GM20431 (cell line): ENCODE results near the gene PGR.

Experiments used
- in situ Hi-C: fragments of 300-500 bp; cut with MseI, MboI; formaldehyde crosslinking; loops from one replicate; pipeline ENCODE4 v1.15.0; 2020; ENCODE audit warnings: low sequenced_read_pairs; ENCODE audit not compliant: unreplicated experiment

PGR gene

GRCh38 chr11:101129203-101129943, at the start of gene PGR:
PGR (minus strand) TSS chr11:101129813; CDS start chr11:101129070, 743 bp downstream.
- in situ Hi-C loops: no loop called here

GRCh38 chr11:101176381-101176780, 46.8 kb upstream of the PGR start:
- in situ Hi-C loops: no loop called here

GRCh38 chr11:101169944-101170343, 40.3 kb upstream of the PGR start:
- in situ Hi-C loops: no loop called here

GRCh38 chr11:101166038-101166437, 36.4 kb upstream of the PGR start:
- in situ Hi-C loops: no loop called here

GRCh38 chr11:101158119-101158518, 28.5 kb upstream of the PGR start:
- in situ Hi-C loops: no loop called here

GRCh38 chr11:101138245-101138930, 8.8 kb upstream of the PGR start:
- in situ Hi-C loops: no loop called here

- in situ Hi-C loops: no loop called here
Observed at GRCh38 chr11:101133190-101133589, 3.6 kb upstream of the PGR start.

GRCh38 chr11:101128571-101129202, 926 bp downstream of the PGR start:
- in situ Hi-C loops: no loop called here

- in situ Hi-C loops: no loop called here
Observed at GRCh38 chr11:101127699-101128570, 1.7 kb downstream of the PGR start.

- in situ Hi-C loops: no loop called here
Observed at GRCh38 chr11:101127197-101127698, 2.4 kb downstream of the PGR start.

GRCh38 chr11:101126551-101127196, 2.9 kb downstream of the PGR start:
- in situ Hi-C loops: no loop called here

GRCh38 chr11:101115671-101116160, 13.9 kb downstream of the PGR start:
- in situ Hi-C loops: no loop called here

GRCh38 chr11:101113540-101113939, 16.1 kb downstream of the PGR start:
- in situ Hi-C loops: no loop called here

- in situ Hi-C loops: no loop called here
Observed at GRCh38 chr11:101104716-101105115, 24.9 kb downstream of the PGR start.

- in situ Hi-C loops: no loop called here
Observed at GRCh38 chr11:101103433-101103832, 26.2 kb downstream of the PGR start.

- in situ Hi-C loops: no loop called here
Observed at GRCh38 chr11:101100601-101101000, 29.0 kb downstream of the PGR start.

- in situ Hi-C loops: no loop called here
Observed at GRCh38 chr11:101096036-101096704, 33.4 kb downstream of the PGR start.

GRCh38 chr11:101091781-101092180, 37.8 kb downstream of the PGR start:
- in situ Hi-C loops: no loop called here
